GM19395 (cell line): Measurements from ENCODE around the gene RNF145.

Experiments
- ATAC-seq: cut with Tn5 transposase; IDR thresholded peaks from one replicate; pipeline ENCODE4 v1.9.1; 2021; ENCODE audit warnings: mild to moderate bottlenecking, moderate library complexity; ENCODE audit not compliant: unreplicated experiment

The RNF145 gene

DNA sequence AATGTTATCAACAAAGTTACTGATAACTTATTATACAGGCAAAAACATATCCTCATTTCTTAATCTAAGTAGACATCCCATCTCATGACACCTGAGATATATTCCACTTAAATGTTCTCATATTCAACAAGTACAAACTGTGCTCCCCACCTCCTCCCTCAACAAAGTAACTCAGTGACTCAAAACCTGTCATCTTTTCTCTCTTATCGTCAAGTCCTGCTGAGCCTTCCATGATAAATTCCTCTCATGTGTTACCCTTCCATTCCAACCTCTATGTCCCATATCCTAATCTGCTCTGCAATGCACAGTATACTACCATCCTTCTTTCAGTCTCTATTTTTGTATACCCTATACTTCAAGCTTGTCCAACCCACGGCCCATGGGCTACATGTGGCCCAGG, 13.6 kb downstream of the RNF145 start:
- no peak for ATAC-seq

GRCh38 chr5:159190170-159190569, 19.2 kb downstream of the RNF145 start:
- no peak for ATAC-seq

DNA sequence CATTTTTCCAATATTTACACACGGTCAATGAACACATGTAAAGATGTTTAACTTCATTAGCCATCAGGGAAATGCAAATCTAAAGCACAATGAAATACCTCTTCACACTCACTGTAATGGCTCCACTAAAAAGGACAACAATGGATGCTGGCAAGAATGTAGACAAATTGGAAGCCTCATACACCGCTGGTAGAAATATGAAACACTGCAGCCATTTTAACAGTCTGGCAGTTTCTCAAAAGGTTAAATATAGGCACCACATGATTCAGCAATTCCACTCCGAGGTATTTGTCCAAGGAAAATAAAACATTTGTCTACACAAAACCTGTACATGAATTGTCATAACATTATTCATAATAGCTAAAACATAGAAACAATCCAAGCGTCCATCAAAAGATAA, 20.0 kb downstream of the RNF145 start:
- no peak for ATAC-seq

- ATAC-seq = no peak
Measured at GRCh38 chr5:159187719-159188118, 21.6 kb downstream of the RNF145 start.

GRCh38 chr5:159186319-159186718, 23.0 kb downstream of the RNF145 start:
- ATAC-seq = no peak

GRCh38 chr5:159185773-159186172, 23.6 kb downstream of the RNF145 start:
- no peak for ATAC-seq

GRCh38 chr5:159184858-159185381, 24.4 kb downstream of the RNF145 start:
- ATAC-seq = no peak

DNA sequence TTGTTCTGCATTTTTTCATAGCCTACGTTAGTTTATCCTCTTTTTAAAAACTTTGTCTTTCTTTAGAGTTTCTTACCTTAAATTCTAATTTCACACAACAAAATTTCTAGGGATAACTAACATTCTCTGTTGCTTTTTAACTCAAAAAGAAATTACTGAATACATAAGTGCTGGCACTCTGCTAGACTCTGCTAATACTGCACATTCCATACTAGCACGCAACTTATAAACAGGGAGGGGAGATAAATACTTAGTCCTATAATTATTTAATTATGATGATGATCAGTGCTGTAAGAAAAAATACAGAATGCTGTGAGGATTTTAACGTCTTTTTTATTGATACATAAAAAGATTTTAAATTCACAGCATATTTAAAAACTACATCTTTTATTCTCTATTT, 25.1 kb downstream of the RNF145 start:
- ATAC-seq = no peak

- ATAC-seq = no peak
Measured at GRCh38 chr5:159183247-159183646, 26.1 kb downstream of the RNF145 start.

GRCh38 chr5:159182691-159183090, 26.7 kb downstream of the RNF145 start:
- no peak for ATAC-seq

GRCh38 chr5:159181651-159182050, 27.7 kb downstream of the RNF145 start:
- ATAC-seq = no peak

DNA sequence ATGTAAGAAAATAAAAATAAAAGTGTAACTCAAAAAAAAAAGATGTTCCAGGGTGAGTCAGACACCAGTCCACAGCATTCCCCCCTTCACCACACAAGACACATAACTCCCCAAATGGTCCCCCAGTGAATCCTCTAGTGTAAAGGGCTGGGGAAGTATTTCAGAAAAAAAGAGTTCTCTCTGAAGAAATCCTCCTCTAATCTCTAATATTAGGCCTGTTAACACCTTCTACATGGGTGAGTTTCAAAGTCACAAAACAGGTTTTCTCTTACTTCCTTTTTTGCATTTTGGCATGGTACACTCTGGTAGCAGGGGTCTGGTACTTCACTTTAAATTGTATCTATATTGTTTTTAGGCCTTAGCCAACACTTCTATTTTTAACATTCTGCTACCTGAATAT, 28.2 kb downstream of the RNF145 start:
- peak; percentile 64 for ATAC-seq

GRCh38 chr5:159179529-159180305, 29.6 kb downstream of the RNF145 start:
- no peak for ATAC-seq

- peak; percentile 69 for ATAC-seq
Measured at GRCh38 chr5:159178978-159179377, 30.4 kb downstream of the RNF145 start.

GRCh38 chr5:159175547-159175946, 33.8 kb downstream of the RNF145 start:
- no peak for ATAC-seq

DNA sequence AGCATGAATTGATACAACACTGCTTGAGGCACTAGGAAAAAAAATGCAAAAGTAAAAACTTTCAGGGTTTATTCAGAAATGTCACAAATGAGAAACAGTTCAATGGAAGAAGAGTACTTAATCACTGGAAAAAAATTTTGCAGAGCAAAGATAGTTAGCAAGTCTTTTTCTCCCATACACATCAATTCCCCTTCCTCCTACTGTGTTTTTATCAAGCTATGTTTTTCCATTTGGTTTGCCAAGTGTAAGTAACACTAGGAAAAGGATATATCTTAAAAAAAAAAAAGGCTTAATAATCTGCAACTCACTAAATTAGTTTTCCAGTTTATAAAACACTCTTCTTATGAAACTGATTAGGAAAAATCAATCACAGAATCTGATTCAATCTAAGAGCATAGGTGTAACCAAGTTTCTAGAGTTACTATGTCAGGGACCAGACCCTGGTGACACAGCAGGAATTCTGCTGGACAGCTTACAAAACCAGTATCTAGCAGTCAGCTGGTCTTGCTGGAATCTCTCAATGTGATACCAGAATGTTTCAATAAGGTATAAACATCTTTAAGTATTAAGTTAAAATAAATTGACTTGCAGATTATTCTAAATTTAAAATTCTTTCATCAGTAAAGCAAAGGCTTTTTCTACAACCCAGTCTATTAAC, 34.7 kb downstream of the RNF145 start:
- ATAC-seq = no peak

DNA sequence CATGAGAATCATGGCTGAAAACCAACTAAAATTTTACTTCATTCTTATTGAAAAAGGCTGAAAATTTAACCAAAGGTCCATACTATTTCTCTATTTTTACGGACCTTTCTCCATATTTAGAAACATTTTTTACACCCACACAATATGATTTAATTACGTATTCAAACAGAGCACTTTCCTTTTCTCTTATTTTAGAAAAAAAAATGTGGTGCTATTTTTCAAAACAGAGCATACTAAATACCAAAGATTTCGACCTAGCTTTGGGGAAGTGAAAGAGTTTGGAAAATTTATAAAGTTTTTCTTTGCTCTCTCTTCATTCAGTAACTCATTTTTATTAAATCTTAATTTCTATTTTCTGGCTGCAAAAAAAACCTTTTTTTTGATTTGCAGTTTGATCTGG, 38.1 kb downstream of the RNF145 start:
- ATAC-seq = no peak

- no peak for ATAC-seq
Measured at GRCh38 chr5:159170021-159170420, 39.3 kb downstream of the RNF145 start.

DNA sequence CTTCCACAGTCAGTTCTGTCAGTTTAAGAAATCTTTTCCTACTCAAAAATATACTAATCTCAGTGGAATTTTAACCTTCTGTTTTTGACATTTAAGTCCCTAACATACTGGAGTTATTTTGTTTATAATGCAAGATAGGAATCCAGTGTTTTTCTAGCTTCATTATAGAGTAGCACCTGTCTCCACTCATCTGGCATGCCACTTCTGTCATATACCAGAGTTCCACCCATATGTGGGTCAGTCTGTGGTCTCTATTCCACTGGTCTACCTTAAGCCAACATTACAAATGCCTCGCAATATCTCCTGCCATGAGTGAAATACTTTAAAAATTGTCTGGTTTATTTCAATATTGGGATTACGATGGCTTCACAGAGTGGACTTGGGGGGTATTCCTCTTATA, 42.9 kb downstream of the RNF145 start:
- no peak for ATAC-seq

DNA sequence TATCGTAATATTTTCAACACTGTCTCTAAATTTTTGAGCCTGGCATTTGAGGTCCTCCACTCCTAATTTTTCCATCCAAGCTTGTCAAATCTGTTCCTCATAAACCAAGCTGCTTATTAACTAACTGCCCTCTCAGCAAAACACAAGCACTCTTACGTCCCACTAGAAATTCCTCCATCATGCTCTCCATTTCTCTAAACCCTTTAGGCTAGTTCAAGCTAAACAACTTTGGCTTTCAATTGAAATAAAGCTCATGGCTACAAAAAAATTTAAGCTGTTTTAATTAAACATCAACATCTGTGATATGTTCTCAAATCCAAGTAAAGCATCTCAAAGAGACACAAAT, 45.7 kb downstream of the RNF145 start:
- ATAC-seq = no peak

- no peak for ATAC-seq
Measured at GRCh38 chr5:159163027-159163700, 46.2 kb downstream of the RNF145 start.
